CD14-positive monocyte (primary cell): ENCODE data around the gene TBPL2. TPM values are rescaled to one million over a fixed set of nuclear protein-coding genes. Genes with fewer than 3 reads are reported as not detected.

Experiments
- DNase-seq, 3 donors: peaks; one replicate each; pipeline ENCODE4 v3.0.0-alpha.2; 2011 to 2022
- H2AFZ ChIP-seq: 2 replicates; pipeline ENCODE4 v1.6.0; 2012; ENCODE audit warnings: mild to moderate bottlenecking, low read depth, low read length, inconsistent platforms; ENCODE audit not compliant: insufficient read depth, poor library complexity, severe bottlenecking
- H3K27ac ChIP-seq, 2 donors: 1 replicate in 1 of 2; 2 replicates in 1 of 2; pipeline ENCODE4 v1.5.1; 2012 to 2013; ENCODE audit warnings: low read length in 2 of 2, control low read depth in 1 of 2, inconsistent platforms in 1 of 2, low read depth in 1 of 2, mild to moderate bottlenecking in 1 of 2
- H3K27me3 ChIP-seq, 2 donors: one replicate each; pipeline versions ENCODE4 v1.6.0 to v1.6.1; 2011 to 2013; ENCODE audit warnings: low read length in 2 of 2; ENCODE audit not compliant: control insufficient read depth in 2 of 2, insufficient read depth in 2 of 2
- H3K36me3 ChIP-seq, 2 donors: replicated peaks in 1 of 2; 1 replicate in 1 of 2; 2 replicates in 1 of 2; pipeline versions ENCODE4 v1.5.1 to v1.6.1; 2012 to 2013; ENCODE audit warnings: low read length in 2 of 2, control low read depth in 1 of 2, inconsistent platforms in 1 of 2, mild to moderate bottlenecking in 1 of 2; ENCODE audit not compliant: insufficient read depth in 2 of 2, control insufficient read depth in 1 of 2
- H3K4me1 ChIP-seq, 2 donors: 1 replicate in 1 of 2; 2 replicates in 1 of 2; pipeline versions ENCODE4 v1.5.1 to v1.6.1; 2012 to 2013; ENCODE audit warnings: low read length in 2 of 2, control low read depth in 1 of 2, inconsistent platforms in 1 of 2, mild to moderate bottlenecking in 1 of 2, moderate library complexity in 1 of 2; ENCODE audit not compliant: insufficient read depth in 2 of 2, control insufficient read depth in 1 of 2
- H3K4me2 ChIP-seq: replicated peaks from 2 replicates; pipeline ENCODE3; 2012; ENCODE audit warnings: low read length, moderate library complexity, mild to moderate bottlenecking; ENCODE audit not compliant: poor library complexity, severe bottlenecking; ENCODE audit errors: extremely low read depth
- H3K4me3 ChIP-seq, 3 experiments: fragments of 200-600 bp in 1 of 3; sonication (generic) in 1 of 3; replicated peaks in 1 of 3; 1 replicate in 2 of 3; 2 replicates in 1 of 3; pipeline ENCODE4 v1.5.1; 2011 to 2013; ENCODE audit warnings: low read length in 3 of 3, mild to moderate bottlenecking in 3 of 3, control low read depth in 2 of 3, low read depth in 2 of 3, inconsistent platforms in 1 of 3, moderate library complexity in 1 of 3
- H3K79me2 ChIP-seq: 2 replicates; pipeline ENCODE4 v1.6.0; 2012; ENCODE audit warnings: mild to moderate bottlenecking, control low read depth, inconsistent platforms, low read length, moderate library complexity; ENCODE audit not compliant: insufficient read depth
- H3K9ac ChIP-seq: 2 replicates; pipeline ENCODE4 v1.6.0; 2017; ENCODE audit warnings: low read length, mild to moderate bottlenecking; ENCODE audit not compliant: insufficient read depth, poor library complexity, severe bottlenecking
- H3K9me3 ChIP-seq, 2 donors: replicated peaks in 1 of 2; 1 replicate in 1 of 2; 2 replicates in 1 of 2; pipeline versions ENCODE4 v1.5.1 to v1.6.1; 2012 to 2013; ENCODE audit warnings: low read length in 2 of 2, control low read depth in 1 of 2; ENCODE audit not compliant: control insufficient read depth in 1 of 2, insufficient read depth in 1 of 2
- H4K20me1 ChIP-seq: 2 replicates; pipeline ENCODE4 v1.6.0; 2012; ENCODE audit warnings: mild to moderate bottlenecking, low read length, control low read depth, moderate library complexity; ENCODE audit not compliant: insufficient read depth
- H3K27ac Mint-ChIP-seq, 7 donors: one replicate each; pipeline ENCODE4 v1.8.0; 2020; ENCODE audit warnings: mild to moderate bottlenecking in 7 of 7, mixed read lengths in 7 of 7, moderate library complexity in 6 of 7, inconsistent platforms in 2 of 7
- H3K27me3 Mint-ChIP-seq, 3 donors: one replicate each; pipeline ENCODE4 v1.8.0; 2021 to 2022; ENCODE audit warnings: low read depth in 3 of 3, mild to moderate bottlenecking in 3 of 3, mixed read lengths in 3 of 3, moderate library complexity in 3 of 3, inconsistent platforms in 1 of 3
- H3K36me3 Mint-ChIP-seq, 2 donors: one replicate each; pipeline ENCODE4 v1.8.0; 2020; ENCODE audit warnings: mixed read lengths in 2 of 2, inconsistent platforms in 1 of 2, mild to moderate bottlenecking in 1 of 2
- H3K4me1 Mint-ChIP-seq: one replicate; pipeline ENCODE4 v1.8.0; 2020; ENCODE audit warnings: mild to moderate bottlenecking, mixed read lengths
- H3K4me3 Mint-ChIP-seq, 2 donors: one replicate each; pipeline ENCODE4 v1.8.0; 2020; ENCODE audit warnings: mild to moderate bottlenecking in 2 of 2, mixed read lengths in 2 of 2, moderate library complexity in 1 of 2
- H3K9me3 Mint-ChIP-seq, 7 donors: one replicate each; pipeline ENCODE4 v1.8.0; 2020 to 2022; ENCODE audit warnings: mixed read lengths in 7 of 7, mild to moderate bottlenecking in 6 of 7, moderate library complexity in 6 of 7, inconsistent platforms in 2 of 7
- CTCF ChIP-seq: fragments of 200-600 bp; IDR thresholded peaks from one replicate; pipeline ENCODE4 v1.8.0; 2022; ENCODE audit warnings: antibody characterized with exemption, mild to moderate bottlenecking
- WGBS: methylation state at CpG from one replicate; pipeline ENCODE4 v1.1.5; 2013; ENCODE audit warnings: missing lambda C conversion rate; ENCODE audit not compliant: insufficient coverage; 5-methylcytosine and 5-hydroxymethylcytosine counted together
- intact Hi-C, 2 donors: fragments of 100-400 bp; cut with micrococcal nuclease; formaldehyde crosslinking; loops; one replicate each; pipeline versions ENCODE4 v1.15.0 to v1.15.1; 2023
- polyA plus RNA-seq, 3 donors: library from polyadenylated mRNA; depleted of rRNA in 1 of 3; unstranded in 2 of 3; stranded (reverse) in 1 of 3; fragments of 300-500 nt in 2 of 3; fragments of >200 nt in 1 of 3; fragmentation: Illumina TruSeq in 2 of 3; gene quantifications; 1 replicate in 2 of 3; 2 replicates in 1 of 3; pipeline ENCODE4 v1.2.3, GENCODE V29; 2012 to 2021

TBPL2 gene
- polyA plus RNA-seq, 3 donors: not detected

GRCh38 chr14:55382483-55382882 lies 57.9 kb downstream of the TBPL2 start:
- no peak overlapping the region for H3K4me3 Mint-ChIP-seq
- intact Hi-C loops: no loop called here
- Histone ChIP-seq H3K27me3 (no peaks in the 10 kb centered on the region), H3K9ac (no peak overlapping the region), H3K9me3 (no peaks in the 10 kb centered on the region), H3K4me1 (no peaks in the 10 kb centered on the region), H3K27ac (no peak overlapping the region), H3K4me3 (no peak overlapping the region), H2AFZ (no peak overlapping the region), H3K79me2 (no peaks in the 10 kb centered on the region), H3K36me3 (peaks cover 59 to 92% of the 10 kb centered on the region in 2 donors), H4K20me1 (no peaks in the 10 kb centered on the region), H3K4me2 (no peak overlapping the region)
- no peaks in the 10 kb centered on the region for H3K4me1 Mint-ChIP-seq
- H3K9me3 Mint-ChIP-seq: no peaks in the 10 kb centered on the region
- no peak for DNase-seq
- TF ChIP-seq CTCF: no peak
- 100% methylated on average over 2 of the region's 4 CpGs for WGBS
- peaks cover 0 to 2% (median 0%) of the 10 kb centered on the region in 3 donors for H3K27me3 Mint-ChIP-seq
- H3K27ac Mint-ChIP-seq: no peak overlapping the region
- peaks cover 70 to 89% of the 10 kb centered on the region in 2 donors for H3K36me3 Mint-ChIP-seq

GRCh38 chr14:55381561-55381960 lies 58.9 kb downstream of the TBPL2 start:
- Histone ChIP-seq H3K27ac (no peak overlapping the region), H3K9me3 (no peaks in the 10 kb centered on the region), H3K27me3 (no peaks in the 10 kb centered on the region), H3K4me1 (no peaks in the 10 kb centered on the region), H3K36me3 (peaks cover 62 to 92% of the 10 kb centered on the region in 2 donors), H3K4me3 (no peak overlapping the region), H3K4me2 (no peak overlapping the region), H3K79me2 (no peaks in the 10 kb centered on the region), H2AFZ (no peak overlapping the region), H4K20me1 (no peaks in the 10 kb centered on the region), H3K9ac (no peak overlapping the region)
- peak overlapping the region in 1 of 7 donors; percentile 32 for H3K27ac Mint-ChIP-seq
- WGBS: no CpG with 5 or more reads among the region's 2 CpGs
- H3K4me3 Mint-ChIP-seq: no peak overlapping the region
- H3K27me3 Mint-ChIP-seq: no peaks in the 10 kb centered on the region
- TF ChIP-seq CTCF: no peak
- DNase-seq: no peak
- H3K9me3 Mint-ChIP-seq: no peaks in the 10 kb centered on the region
- H3K36me3 Mint-ChIP-seq: peaks cover 71 to 91% of the 10 kb centered on the region in 2 donors
- intact Hi-C loops: no loop called here
- no peaks in the 10 kb centered on the region for H3K4me1 Mint-ChIP-seq
